NCI-H1417 (cell line): ENCODE measurements around the gene TAL1.

ENCODE experiments used
- DNase-seq, 3 experiments: peaks; one replicate each; lab custom pipeline; 2025; lab: John Stamatoyannopoulos, UW

TAL1 gene

GRCh38 chr1:47188791-47189785 lies 42.9 kb downstream of the TAL1 start:
- no peak for DNase-seq

- DNase-seq: no peak
These were observed 44.1 kb downstream of the TAL1 start for GRCh38 chr1:47187926-47188250.

GRCh38 chr1:47187231-47187925 lies 44.6 kb downstream of the TAL1 start:
- no peak for DNase-seq

DNA sequence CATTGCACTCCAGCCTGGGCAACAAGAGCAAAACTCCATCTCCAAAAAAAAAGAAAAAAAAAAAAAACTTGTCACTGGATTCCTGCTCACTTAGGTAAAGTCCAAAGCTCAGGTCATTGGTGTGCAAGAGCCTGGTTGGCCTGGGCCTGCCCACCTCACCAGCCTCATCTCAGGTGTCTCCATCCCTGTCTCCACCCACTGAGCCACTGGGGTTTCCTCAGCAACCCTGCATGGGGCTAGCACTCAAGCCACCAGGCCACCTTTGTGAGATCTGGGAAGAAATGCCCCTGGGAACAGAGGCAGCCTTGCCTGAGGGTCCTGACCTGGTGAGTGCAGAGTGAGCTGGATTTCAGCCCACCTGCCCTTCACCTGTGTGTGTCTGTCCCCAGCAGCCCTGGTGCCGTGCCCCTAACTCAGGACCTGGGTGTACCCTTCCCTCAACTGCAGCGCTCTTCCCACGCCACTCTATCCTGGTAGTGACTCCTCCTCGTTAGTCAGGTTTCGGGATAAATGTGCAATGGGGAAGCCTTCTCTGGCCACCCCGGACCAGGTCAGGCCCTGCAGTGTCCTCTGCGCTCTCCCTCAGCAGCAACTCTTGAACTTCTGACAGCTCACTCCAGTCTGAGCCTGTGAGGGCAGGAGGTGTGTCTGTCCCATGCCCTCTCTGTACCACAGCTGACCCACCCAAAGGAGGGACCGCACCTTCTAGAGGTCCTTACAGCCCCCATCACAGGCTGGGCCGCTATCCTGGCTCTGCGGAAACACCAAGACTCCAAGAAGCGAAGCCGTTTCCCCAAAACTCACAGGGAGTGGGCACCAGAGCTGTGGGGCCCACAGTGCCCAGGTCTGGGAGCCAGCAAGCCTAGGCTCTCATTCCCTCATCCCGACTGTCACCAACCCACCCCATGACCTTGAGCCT lies 45.5 kb downstream of the TAL1 start:
- no peak for DNase-seq

GRCh38 chr1:47184822-47185677 lies 47.0 kb downstream of the TAL1 start:
- no peak for DNase-seq

GRCh38 chr1:47184090-47184821 lies 47.8 kb downstream of the TAL1 start:
- DNase-seq: peak; percentile 3 to 34 (median 17)

GRCh38 chr1:47183308-47184089 lies 48.5 kb downstream of the TAL1 start:
- no peak for DNase-seq

DNA sequence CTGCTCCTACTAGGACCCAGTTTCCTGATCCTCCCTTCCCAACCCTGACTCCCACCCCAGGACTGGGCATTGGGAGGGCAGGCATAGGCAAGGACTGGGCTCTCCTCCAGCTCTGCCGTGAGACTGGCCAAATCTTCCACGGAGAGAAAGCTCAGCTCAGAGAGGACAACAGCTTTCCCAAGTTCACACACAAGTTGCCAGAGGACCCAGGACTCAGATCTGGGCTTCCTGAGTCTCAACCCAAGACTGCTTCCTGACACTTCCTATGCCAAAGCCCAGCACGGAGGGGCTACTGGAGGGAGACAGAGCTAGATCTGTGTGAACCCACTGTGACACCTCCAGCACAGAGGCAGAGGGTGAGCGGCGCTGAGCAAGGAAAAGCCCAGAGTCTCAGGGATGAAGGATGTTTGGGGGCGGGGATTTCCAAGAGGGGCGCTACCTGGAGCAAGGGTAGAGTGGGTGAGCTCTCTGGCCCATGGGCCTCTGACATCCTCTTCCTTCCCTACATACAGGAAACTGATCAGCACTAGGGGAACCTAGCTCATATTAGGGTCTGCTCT lies 49.3 kb downstream of the TAL1 start:
- DNase-seq: no peak

- no peak for DNase-seq
These were observed 49.9 kb downstream of the TAL1 start for GRCh38 chr1:47181955-47182675.

DNA sequence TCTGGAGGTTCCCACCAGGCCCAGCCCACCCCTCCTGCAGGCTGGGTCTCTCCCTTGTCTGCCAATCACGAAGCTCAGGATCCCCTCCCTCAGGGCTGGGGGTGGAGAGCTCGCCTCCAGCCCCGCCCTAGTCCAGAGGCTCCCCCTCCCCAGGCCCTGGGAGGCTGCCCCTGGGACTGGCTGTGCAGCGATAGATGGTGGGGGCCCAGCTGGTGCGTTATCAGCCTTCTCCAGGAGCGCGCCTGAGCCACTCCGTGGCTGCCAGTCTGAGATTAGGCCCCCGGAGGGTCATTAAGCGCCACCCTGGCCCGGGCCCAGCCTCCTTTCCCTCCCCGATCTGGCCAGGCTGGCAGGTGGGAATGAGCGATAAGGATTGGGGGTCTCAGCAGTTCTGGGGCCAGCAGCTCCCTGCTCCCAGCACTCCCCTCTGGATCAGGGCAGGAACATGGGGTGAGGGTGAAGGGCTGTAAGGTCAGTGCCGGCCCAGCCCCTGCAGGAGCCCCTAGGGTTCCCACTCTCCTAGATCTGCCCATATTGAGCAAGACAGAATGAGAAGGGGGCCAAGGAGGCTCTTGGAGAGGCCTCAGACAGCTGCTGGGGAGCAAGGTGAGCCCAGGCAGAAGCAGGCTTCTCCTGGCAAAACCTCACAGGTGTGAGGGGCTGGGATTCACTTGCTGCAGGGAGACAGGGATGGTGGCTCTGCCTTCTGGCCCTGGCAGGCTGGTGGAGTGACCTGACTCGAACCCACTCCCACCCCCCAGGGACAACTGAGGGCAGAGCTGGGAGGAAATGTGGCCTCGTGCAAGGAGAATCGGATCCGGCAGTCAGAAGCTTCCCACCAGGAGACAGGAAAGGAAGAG lies 50.7 kb downstream of the TAL1 start:
- DNase-seq: no peak

- no peak for DNase-seq
These were observed 51.4 kb downstream of the TAL1 start for GRCh38 chr1:47180603-47181094.

- DNase-seq: no peak
These were observed 51.9 kb downstream of the TAL1 start for GRCh38 chr1:47179988-47180563.

GRCh38 chr1:47179017-47179987 lies 52.7 kb downstream of the TAL1 start:
- DNase-seq: peak; percentile 73 to 87 (median 85)

- DNase-seq: peak in 1 of 3 experiments; percentile 27
These were observed 53.4 kb downstream of the TAL1 start for GRCh38 chr1:47178654-47179016.

- no peak for DNase-seq
These were observed 54.0 kb downstream of the TAL1 start for GRCh38 chr1:47178020-47178419.
